ENCODE measurements around the gene PRELID2.
"Not testable (repeated sequence)": the region's sequence is repeated elsewhere in the genome, so short reads cannot be mapped to it uniquely, and the experiment has no call there.

Gene PRELID2

GRCh38 chr5:145838276-145838675 lies 3.1 kb upstream of the PRELID2 start:
- DNase-seq (ENCODE audit: low spot score) = no peak

DNA sequence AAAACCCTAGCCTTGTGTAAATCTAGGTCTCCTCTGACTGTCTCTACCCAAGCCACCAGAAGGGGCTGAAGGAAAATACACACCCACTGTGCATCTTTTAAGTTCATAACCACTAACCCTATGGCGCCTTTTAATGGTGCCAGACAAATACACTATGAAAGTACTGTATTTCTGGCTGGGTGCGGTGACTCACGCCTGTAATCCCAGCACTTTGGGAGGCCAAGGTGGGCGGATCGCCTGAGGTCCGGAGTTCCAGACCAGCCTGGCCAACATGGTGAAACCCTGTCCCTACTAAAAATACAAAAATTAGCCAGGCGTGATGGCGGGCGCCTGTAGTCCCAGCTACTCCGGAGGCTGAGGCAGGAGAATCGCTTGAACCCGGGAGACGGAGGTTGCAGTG lies 1.1 kb upstream of the PRELID2 start:
- DNase-seq (ENCODE audit: low spot score) = not testable (repeated sequence)

DNA sequence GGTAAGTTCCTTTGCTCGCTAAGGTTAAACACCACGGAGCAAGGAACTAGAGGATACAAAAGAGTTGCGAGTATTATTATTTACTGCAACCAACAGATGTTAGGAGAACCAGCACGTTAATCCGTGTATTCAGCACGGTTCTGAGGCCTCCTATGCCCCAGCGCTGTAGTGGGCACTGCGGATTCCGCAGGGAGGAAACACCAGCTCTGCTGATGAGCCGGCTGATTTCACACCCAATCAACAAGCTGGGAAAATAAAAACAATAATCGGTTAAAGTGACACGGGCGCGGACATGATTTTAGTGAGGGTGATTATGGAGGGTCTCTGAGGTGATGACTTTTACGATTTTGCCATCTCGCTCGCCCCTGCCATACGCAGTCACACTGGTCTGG lies 702 bp upstream of the PRELID2 start:
- DNase-seq (ENCODE audit: low spot score) = no peak

DNA sequence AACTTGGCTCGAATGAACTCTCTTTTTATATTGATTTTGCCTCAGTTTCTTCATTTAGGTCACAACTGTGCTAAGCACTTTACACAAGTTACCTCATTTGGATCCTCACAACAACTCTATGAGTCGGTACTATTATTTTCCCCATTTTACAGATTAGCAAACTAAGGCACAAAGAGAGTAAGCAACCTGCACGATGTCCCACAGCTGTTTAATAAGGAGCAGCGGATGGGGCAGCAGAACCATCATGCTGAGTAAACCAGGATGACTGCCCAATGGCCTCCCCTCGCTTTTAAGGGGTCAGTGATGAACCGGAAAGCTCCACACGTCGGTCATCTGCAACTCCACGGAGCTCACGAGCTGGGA lies 607 bp downstream of the PRELID2 start:
- DNase-seq (ENCODE audit: low spot score) = no peak

GRCh38 chr5:145833631-145834200 lies 1.4 kb downstream of the PRELID2 start:
- DNase-seq (ENCODE audit: low spot score) = no peak

- no peak for DNase-seq (ENCODE audit: low spot score)
These were observed 4.5 kb downstream of the PRELID2 start for GRCh38 chr5:145830594-145830993.

DNA sequence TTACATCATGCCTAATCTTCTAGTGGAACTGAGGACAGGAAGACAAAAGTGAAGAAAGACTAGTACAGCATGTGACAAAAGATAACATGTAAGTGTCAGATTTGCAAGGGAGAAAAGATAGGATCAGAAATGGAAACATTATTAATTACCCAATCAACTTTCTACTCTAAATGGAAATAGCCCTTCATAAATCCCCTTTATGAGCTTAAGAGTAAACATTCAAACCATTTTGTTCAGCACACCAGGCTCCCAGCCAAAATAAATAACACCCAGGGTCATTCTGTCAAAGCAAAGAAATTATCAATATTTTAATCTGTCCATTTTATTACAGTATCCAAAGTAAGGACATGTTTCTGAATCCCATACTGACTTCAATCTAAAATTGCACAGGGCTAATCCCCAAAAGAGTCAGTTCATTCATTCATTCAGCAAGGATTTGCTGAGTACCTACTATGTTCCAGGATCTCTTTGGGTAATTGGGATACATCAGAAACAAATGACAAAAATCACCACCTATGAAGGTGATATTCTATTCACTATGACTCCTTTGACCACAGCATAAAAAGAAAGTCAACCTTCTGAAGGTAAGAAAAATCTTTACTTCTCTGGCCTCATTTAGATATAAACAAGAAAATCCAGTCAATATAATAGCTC lies 5.3 kb downstream of the PRELID2 start:
- no peak for DNase-seq (ENCODE audit: low spot score)

DNA sequence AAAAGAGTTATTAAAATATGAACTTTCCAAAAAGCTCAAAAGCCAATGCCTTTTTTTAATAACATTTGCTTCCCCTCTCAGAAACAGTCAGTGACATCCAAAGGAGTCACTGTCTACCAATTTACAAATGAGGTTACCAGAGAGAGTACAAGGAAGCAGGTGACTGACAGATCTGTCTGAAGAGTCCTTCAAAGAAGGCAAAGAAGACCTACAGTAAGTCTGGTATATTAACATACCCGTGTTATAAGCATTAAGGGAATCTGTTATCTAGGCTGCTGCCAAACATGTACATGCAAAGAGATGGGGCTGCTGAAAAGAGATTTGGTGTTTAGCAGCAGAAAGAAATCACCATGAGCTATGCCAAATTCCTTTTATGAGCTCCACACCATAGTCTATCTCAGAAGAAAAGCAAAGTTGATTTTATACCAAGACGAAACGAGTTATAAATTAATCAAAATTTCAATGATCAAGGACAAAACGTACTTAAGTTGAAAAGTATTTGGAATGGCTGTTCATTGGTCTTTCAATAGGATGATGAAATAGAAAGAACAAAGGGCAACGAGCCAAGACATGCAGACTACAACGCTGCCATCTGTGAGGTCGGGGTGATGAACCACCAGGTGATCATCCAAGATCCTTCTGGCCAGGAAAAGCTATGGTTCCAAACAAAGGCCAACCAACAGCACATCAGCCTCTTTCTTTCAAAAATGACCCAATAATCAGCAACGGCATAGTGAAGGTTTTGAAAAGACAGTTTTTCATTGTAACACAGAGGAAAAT lies 8.1 kb downstream of the PRELID2 start:
- no peak for DNase-seq (ENCODE audit: low spot score)

- DNase-seq (ENCODE audit: low spot score) = peak; percentile 36
These were observed 9.4 kb downstream of the PRELID2 start for GRCh38 chr5:145825751-145826180.

- no peak for DNase-seq (ENCODE audit: low spot score)
These were observed 11.1 kb downstream of the PRELID2 start for GRCh38 chr5:145824040-145824439.

GRCh38 chr5:145818604-145819003 lies 16.5 kb downstream of the PRELID2 start:
- no peak for DNase-seq (ENCODE audit: low spot score)

DNA sequence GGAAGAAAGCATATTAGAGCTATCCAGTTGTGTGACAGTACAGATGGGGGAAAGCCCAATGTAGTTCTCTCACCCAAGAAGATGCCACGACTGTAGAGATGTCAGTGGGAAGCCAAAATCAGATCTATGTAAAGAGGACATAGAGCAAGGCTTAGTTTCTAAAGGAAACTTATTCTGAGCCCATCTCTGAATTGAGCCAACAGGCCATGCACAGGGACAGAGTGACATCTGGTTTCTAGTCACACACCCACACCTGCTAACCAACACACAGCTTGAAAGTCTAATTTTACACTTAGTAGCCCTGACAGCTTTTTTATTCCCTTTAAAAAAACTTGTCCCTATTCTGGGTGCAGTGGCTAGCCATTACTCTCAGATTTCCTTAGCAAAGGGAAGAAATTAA lies 22.3 kb downstream of the PRELID2 start:
- no peak for DNase-seq (ENCODE audit: low spot score)

DNA sequence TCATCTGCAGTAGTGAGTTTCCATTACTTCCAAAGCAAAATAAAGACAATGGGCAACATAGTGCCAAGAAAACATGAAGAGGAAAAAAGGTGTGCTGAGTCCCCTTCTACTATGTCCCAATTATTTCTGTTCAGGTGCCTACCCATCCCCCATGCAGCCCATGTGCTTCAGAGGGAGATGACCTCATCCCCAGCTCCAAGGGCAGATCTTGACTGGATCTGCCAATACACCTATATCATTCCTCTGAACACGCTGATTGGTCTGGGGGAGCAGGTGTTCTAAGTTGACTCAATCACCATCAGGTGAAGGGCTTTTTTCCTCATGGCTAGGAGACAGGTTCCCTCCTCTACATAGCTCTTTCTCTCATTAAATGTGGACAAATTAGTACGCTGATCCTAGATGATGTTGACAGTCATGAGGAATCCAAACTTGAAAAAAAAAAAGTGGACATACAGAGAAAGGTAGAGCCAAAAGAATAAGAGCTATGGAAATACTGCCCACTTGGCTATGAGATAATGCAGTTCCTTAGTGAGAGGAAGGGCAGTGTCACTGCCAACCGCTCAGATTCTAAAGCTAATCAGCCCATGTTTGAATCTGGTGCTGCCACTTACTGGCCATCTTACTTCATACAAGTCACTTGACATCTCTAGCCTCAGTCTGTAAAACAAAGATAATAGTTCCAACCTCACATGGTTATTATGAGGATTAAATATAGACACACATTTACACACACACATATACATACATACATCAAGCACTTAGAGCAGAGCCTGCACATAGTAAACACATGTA lies 23.1 kb downstream of the PRELID2 start:
- peak; percentile 91 for DNase-seq (ENCODE audit: low spot score)

GRCh38 chr5:145806923-145807322 lies 28.2 kb downstream of the PRELID2 start:
- no peak for DNase-seq (ENCODE audit: low spot score)

- DNase-seq (ENCODE audit: low spot score) = no peak
These were observed 29.3 kb downstream of the PRELID2 start for GRCh38 chr5:145805819-145806218.

DNA sequence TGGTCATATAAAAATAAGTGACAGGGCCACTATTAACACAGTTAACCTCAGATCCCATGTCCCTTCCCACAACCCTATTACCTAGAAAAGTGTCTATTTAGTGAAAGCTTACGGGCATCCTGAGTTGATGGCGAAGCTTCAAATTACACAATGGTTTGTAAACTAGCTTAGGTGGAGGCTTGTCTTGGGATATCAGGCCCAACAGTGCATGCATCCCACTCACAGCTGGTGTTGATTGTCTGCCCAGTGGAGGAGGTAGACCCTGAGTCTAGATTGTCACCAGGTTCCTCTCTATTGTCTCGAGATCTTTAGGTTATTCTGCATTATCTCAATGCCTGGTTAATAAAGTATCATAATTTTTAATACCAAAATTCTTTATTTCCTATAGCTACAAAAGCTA lies 30.4 kb downstream of the PRELID2 start:
- DNase-seq (ENCODE audit: low spot score) = no peak

DNA sequence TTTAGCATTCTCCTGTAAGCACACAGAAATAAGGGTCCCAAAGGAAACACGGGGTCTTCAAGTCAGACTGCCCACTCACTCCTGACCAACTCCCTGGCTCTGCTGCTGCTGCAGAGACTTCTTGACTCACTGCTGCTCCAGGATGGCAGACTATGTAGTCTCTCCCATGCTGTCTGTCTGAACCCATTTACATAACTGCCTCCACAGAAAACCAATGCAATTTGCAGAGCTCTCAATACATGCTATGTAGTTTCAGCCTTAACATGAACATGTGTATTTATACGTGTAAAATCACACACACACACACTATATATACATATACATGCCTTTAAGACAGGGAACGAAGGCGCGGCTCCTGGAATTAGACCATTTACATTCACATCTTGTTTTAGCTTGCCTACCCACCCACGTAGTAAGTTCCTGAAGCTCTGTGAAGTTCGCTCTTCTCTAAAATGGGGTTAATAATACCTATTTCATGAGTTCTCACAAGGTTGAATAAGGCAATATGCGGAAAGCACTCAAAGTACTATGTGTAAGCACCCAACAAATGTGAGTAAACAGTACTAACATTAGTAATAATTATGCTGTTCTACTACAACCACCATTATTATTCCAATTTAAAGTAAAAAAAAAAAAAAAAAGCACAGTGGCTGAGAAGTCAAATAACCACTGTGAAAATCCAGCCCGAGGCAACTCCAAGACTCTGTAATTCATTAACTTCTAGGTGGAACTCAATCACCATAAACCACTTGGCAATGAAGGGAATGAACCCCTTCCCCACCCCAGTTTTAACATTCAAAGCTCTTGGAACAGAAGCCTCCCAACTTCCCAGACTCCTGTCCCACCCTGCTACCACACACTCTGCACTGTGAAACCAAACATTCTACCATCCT lies 31.8 kb downstream of the PRELID2 start:
- DNase-seq (ENCODE audit: low spot score) = no peak

- DNase-seq (ENCODE audit: low spot score) = no peak
These were observed 33.9 kb downstream of the PRELID2 start for GRCh38 chr5:145801195-145801594.

- DNase-seq (ENCODE audit: low spot score) = no peak
These were observed 35.0 kb downstream of the PRELID2 start for GRCh38 chr5:145800181-145800580.

GRCh38 chr5:145798503-145798902 lies 36.6 kb downstream of the PRELID2 start:
- not testable (repeated sequence) for DNase-seq (ENCODE audit: low spot score)

- DNase-seq (ENCODE audit: low spot score) = no peak
These were observed 37.8 kb downstream of the PRELID2 start for GRCh38 chr5:145797336-145797735.

GRCh38 chr5:145796318-145796717 lies 38.8 kb downstream of the PRELID2 start:
- no peak for DNase-seq (ENCODE audit: low spot score)

Data from pons (tissue), 1 donor.